Measurements from ENCODE around the gene SPN. TPM values are rescaled to one million over a fixed set of nuclear protein-coding genes. Genes with fewer than 3 reads are reported as not detected.

Gene SPN
- total and polyA plus RNA-seq, 8 donors = 1.9 to 29.1 (median 2.5) TPM

DNA sequence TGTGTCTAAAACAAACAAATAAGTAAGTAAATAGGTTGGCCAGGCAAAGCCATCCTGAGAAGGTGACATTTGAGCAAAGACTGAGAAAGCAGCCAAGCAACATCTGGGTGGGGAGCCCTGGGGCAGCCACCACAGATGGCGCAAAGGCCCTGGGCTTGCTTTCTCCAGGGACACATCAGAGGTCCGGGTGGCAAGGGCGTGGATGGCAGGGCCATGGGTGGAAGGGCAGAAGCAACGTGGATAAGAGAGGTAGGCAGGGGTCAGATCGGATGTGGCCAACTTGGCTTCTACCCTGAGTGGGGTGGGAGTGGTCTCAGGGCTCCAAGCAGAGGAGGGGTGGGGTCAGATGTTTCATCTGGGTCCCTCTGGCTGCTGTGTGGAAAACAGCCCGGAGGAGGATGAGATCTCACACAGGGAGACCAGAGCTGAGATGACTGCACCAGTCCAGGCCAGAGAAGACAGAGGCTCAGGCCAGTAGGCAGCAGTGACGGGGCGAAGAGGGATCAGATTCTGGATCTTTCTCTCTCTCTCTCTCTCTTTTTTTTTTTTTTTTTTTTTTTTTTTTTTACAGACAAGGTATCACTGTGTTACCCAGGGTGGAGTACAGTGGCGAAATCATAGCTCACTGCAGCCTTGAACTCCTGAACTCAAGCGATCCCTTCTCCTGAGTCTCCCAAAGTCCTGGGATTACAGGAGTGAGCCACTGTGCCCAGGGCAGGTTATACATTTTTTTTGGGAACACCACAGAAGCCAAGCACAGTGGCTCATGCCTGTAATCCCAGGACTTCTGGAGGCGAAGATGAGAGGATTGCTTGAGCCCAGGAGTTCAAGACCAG lies 6.1 kb upstream of the SPN start:
- no peaks in the 10 kb centered on the region for H3K36me3 ChIP-seq
- no peak overlapping the region for H3K4me3 ChIP-seq
- H3K4me1 ChIP-seq = peaks cover 0 to 25% of the 10 kb centered on the region in 2 donors
- DNase-seq (no peak), ATAC-seq (no peak)
- intact Hi-C loops (cut with DNase I) = no loop called here
- H3K9me3 ChIP-seq = no peaks in the 10 kb centered on the region
- no peak overlapping the region for H3K27ac ChIP-seq
- TF ChIP-seq, protein P1, sequence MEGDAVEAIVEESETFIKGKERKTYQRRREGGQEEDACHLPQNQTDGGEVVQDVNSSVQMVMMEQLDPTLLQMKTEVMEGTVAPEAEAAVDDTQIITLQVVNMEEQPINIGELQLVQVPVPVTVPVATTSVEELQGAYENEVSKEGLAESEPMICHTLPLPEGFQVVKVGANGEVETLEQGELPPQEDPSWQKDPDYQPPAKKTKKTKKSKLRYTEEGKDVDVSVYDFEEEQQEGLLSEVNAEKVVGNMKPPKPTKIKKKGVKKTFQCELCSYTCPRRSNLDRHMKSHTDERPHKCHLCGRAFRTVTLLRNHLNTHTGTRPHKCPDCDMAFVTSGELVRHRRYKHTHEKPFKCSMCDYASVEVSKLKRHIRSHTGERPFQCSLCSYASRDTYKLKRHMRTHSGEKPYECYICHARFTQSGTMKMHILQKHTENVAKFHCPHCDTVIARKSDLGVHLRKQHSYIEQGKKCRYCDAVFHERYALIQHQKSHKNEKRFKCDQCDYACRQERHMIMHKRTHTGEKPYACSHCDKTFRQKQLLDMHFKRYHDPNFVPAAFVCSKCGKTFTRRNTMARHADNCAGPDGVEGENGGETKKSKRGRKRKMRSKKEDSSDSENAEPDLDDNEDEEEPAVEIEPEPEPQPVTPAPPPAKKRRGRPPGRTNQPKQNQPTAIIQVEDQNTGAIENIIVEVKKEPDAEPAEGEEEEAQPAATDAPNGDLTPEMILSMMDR (IDR thresholded peaks at IDR 0.05) = no peak
- H3K27me3 ChIP-seq = no peaks in the 10 kb centered on the region

DNA sequence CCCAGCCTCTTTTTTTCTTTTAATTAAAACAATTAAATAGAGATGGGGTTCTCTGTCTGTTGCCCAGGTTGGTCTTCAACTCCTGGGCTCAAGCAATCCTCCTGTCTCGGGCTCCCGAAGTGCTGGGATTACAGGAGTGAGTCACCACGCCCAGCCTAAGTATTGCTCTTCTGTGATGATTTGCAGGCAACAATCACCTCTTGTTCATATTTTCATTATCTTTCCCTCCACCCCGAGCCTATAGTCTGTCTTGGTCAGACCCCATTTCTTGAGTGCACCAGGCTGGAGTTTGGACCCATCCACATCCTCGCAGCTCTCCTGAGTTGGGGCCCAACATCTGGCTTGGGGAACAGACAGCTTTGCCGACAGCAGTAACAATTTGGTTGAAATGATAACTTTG lies 4.3 kb upstream of the SPN start:
- ATAC-seq (no peak), DNase-seq (no peak)
- Histone ChIP-seq H3K9me3 (no peaks in the 10 kb centered on the region), H3K27me3 (no peaks in the 10 kb centered on the region), H3K4me3 (no peak overlapping the region), H3K4me1 (peaks cover 0 to 28% of the 10 kb centered on the region in 2 donors), H3K36me3 (no peaks in the 10 kb centered on the region), H3K27ac (no peak overlapping the region)
- TF ChIP-seq, protein P1 (IDR thresholded peaks at IDR 0.05) = no peak
- intact Hi-C loops (cut with DNase I) = no loop called here

DNA sequence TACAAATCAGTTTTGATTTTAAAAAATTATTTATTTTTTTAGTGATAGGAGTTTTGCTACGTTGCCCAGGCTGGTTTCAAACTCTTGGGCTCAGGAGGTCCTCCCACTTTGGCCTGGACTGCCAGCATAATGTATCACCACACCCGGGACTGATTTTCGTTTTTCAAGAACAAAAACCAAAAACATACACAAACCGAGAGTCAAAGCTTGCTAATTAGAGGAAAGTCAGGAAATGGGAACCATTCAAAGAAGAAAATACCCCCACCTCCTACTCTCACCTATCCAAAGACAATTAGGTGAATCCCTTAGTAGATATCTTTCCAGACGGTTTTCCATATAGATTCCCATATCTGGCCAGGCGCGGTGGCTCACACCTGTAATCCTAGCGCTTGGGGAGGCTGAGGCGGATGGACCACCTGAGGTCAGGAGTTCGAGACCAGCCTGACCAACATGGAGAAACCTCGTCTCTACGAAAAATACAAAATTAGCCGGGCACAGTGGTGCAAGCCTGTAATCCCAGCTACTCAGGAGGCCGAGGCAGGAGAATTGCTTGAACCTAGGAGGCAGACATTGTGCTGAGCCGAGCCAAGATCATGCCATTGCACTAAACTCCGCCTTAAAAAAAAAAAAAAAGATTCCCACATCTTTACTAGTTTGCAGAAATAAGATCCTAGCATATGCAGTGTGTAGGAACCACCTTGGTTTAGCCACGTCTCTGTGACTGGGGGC lies 883 bp upstream of the SPN start:
- Histone ChIP-seq H3K27me3 (no peaks in the 10 kb centered on the region), H3K9me3 (no peaks in the 10 kb centered on the region), H3K27ac (peak overlapping the region in 1 of 2 donors; percentile 73), H3K4me1 (peaks cover 0 to 46% of the 10 kb centered on the region in 2 donors), H3K4me3 (peak overlapping the region in 1 of 2 donors; percentile 44), H3K36me3 (no peaks in the 10 kb centered on the region)
- ATAC-seq (no peak), DNase-seq (no peak)
- intact Hi-C loops (cut with DNase I) = no loop called here
- TF ChIP-seq, protein P1 (IDR thresholded peaks at IDR 0.05) = no peak

DNA sequence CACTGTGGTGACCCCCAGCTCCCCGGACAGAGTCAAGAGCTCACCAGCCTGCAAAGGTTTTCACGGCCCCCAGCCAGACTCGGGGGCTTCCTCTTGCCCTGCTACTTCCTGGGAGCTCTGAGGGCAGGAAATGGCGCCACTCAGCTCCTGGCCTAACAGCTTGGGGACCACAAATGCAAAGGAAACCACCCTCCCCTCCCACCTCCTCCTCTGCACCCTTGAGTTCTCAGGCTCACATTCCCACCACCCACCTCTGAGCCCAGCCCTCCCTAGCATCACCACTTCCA lies 375 bp upstream of the SPN start:
- ATAC-seq (no peak), DNase-seq (no peak)
- TF ChIP-seq, protein P1 (IDR thresholded peaks at IDR 0.05) = no peak
- peak overlapping the region in 1 of 2 donors; percentile 73 for H3K27ac ChIP-seq
- no peaks in the 10 kb centered on the region for H3K36me3 ChIP-seq
- peaks cover 0 to 51% of the 10 kb centered on the region in 2 donors for H3K4me1 ChIP-seq
- H3K9me3 ChIP-seq = no peaks in the 10 kb centered on the region
- H3K4me3 ChIP-seq = peak overlapping the region in 1 of 2 donors; percentile 44
- H3K27me3 ChIP-seq = no peaks in the 10 kb centered on the region
- intact Hi-C loops (cut with DNase I) = no loop called here

DNA sequence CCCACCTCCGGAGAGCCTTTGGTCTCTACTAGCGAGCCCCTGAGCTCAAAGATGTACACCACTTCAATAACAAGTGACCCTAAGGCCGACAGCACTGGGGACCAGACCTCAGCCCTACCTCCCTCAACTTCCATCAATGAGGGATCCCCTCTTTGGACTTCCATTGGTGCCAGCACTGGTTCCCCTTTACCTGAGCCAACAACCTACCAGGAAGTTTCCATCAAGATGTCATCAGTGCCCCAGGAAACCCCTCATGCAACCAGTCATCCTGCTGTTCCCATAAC lies 702 bp downstream of the SPN start:
- ATAC-seq (no peak), DNase-seq (no peak)
- Histone ChIP-seq H3K4me1 (peaks cover 0 to 54% of the 10 kb centered on the region in 2 donors), H3K4me3 (peak overlapping the region in 1 of 2 donors; percentile 44), H3K36me3 (no peaks in the 10 kb centered on the region), H3K27ac (peak overlapping the region in 1 of 2 donors; percentile 73), H3K9me3 (no peaks in the 10 kb centered on the region), H3K27me3 (no peaks in the 10 kb centered on the region)
- intact Hi-C loops (cut with DNase I) = no loop called here
- TF ChIP-seq, protein P1 (IDR thresholded peaks at IDR 0.05) = no peak

All from left lung (tissue), 10 donors.